GM19324 (cell line): ENCODE measurements around the gene SMAD5.

ENCODE experiments used
- ATAC-seq: cut with Tn5 transposase; IDR thresholded peaks from one replicate; pipeline ENCODE4 v1.9.1; 2021; ENCODE audit warnings: mild to moderate bottlenecking, moderate library complexity; ENCODE audit not compliant: unreplicated experiment, low FRiP score

The SMAD5 gene

DNA sequence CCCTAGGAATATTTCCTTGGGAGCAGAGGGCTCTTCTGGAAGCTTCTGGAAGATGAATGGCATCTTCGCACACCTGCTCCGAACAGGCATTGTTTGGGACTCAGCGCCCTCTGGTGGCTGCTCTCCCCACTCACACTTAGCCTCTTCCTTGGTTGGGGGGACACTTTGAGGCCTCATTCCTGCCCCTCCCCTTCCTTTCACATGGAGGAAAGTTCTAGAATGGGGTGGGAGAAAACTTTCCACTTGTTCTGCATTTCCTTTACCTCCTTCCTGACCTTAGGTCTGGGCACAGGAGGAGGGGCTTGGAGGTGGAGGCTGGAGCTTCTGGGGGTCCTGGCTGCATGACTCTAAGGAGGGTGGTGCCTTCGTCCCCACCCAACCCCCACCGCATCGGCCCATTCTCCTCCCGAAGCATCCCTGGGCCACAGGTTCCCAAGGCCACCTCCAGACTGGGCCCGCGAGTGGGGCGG is 79.6 kb downstream of the SMAD5 start:
- no peak for ATAC-seq

DNA sequence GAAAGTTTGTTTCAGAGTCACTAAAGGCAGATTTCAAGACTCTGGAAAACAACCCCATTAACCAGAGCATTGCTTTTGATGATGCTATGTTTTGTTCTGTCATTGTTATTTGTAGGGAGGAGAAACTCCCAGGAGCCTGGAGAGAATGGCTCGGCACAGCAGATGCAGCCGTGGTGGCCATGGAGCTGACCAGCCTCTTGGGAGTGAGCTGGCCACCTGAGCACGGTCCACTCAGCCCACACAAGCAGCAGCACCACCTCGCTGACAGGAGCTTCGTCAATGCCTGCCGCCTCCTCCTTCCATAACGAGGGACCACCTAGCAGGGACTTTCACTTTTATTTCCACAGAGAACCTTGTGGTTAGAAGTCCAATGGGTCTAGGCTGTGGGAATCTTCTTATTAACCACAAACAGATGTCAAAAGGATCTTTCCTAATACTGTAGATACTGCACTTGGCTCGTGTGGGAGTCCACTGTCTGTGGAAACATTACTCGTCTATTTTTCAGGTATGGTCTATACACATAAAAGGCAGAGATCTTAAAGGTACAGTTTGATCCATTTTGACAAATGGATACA is 81.4 kb downstream of the SMAD5 start:
- no peak for ATAC-seq

DNA sequence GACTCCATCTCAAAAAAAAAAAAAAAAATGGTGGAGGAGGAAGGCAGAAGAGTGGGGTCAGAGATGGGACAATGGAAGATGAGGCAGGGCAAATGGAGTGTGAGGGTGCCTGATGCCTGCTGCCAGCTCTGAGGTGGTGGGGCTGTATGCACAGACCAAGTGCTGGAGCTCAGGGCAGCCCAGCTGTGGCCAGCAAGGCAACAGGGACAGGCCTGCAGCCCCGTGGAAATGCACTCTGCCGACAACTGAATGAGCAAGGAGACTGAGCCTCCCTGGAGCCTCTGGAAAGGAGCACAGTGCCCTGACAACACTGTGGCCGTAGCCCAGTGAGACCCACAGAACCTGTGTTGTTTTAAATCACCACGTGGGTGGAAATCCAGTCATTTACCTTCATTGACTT is 83.2 kb downstream of the SMAD5 start:
- no peak for ATAC-seq

DNA sequence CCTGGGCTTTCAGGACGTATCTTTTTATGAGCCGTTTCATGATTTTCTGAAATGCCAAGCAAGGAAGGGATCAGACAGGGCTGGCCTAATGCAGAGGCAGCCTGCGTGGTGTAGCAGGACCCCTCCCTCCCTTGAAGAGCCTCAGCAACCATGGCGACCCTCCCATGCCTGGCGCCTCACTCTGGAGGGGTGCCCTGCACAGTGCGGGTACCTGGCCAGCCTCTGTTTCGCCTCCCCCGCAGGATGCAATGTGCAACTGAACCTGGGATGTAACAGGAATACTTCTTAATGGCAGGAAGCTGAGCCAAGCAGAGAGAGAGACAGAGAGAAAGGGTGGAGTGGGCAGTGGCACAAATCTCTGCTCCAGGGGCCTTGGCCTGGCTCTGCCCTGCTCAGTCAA is 83.6 kb downstream of the SMAD5 start:
- no peak for ATAC-seq

DNA sequence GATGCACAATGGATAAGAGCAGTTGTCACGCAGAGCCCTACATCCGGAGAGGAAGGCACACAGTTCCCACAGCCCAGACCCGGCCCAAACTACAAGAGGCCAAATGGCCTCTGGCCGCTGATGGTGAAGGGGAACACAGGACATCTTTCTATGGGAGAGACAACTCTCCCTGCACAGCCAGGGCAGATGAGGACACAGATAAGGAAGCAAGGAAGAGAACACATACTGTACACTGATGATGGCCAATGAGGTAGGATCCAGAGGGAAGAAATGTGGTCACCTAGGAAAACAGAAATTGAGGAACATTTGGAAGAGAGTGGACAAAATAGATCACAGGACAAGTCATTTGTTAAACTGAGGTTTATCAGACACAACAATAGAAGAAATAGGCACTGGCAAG is 88.7 kb downstream of the SMAD5 start:
- no peak for ATAC-seq

DNA sequence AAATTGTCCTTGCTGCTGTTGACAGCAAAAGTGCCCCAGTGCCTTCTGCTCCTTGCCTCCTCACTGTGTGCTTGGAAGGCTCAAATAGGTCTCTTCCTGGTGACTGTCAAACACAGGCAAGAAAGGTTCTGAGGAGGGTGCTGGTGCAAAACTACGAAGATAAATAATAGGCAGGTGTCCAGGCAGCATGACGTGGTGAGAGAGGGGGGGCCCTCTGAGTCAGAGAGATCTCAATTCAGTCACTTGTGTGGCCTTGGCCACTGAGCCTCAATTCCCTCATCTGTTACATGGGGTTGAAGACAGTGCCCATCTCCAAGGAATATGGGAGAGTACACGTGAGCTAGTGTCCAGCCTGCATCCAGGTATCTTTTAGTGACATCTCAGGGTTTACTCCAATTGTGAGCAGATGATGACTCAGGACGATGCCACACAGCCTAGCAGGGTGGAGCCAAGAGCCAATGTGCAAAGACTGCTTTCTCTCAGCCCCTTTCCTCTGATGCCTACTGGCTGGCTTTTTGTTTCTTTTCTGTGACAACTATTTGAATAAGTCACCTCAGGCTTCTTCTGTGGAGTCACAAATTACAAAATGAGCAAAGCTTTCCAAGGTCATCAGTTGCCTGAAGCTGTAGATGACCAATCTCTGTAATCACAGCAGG is 90.1 kb downstream of the SMAD5 start:
- no peak for ATAC-seq

DNA sequence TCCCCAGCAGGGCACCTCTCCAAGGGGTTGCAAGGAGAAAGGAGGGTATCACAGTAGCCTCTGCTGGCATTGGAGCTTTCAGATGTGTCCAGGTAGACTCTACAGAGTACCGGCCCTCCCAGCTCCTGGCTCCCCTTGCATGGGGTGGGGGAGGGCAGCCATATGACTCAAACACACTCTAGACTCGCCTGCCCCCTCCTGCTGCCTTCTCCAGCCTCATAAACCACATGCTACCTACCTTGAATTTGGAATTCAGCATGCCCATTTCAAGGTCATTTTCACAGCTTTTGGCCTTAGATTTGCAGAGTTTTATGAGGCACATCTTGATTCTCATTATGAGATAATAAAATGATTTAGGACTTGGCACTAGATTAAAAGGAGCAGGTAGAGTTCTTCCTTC is 93.2 kb downstream of the SMAD5 start:
- ATAC-seq = no peak

DNA sequence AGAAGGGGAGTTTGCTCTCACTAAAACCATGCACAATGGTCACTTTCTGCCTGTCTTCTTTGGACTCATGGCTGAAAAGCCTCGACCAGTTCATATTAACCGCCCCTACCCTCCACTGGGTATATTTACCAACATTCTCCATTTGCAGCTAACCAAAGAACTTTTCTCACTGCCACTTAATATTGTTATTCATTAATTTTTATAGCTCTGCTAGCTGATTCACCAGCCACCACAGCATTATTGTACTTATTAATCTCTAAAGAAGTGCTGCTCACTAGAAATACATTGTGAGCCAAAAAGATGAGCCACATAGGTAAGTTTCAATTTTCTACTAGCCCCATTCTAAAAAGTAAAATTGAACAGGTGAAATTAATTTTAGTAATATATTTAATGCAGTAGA is 93.8 kb downstream of the SMAD5 start:
- ATAC-seq = no peak

DNA sequence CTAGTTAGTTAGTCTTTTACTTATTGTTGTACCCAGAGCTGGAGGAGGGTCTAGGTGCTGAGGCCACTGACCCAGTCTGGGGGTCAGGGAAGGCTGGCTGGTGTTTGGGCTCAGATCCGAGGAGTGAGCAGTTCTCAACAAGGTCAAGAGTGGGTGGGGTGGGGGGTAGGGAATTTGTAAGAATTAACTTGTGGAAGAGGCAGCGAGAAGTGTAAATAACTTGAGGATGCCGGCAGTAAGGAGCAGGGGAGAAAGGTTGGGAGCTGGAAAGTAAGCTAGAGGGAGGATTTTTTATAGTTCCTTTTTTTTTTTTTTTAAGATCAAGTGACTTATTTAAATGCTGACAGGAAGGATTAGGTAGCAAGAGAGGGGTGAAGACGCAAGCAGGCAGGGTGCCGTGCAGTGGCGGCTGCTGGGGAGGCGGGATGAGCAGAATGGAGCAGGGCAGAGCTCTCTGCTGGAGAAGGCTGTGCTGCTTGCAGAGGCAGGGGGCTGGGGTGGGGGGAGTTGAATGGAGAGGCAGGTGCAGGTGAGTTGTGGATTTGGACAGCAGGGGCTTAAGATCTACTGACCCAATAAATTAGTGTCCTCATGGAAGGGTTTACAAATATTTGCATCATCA is 95.6 kb downstream of the SMAD5 start:
- no peak for ATAC-seq

DNA sequence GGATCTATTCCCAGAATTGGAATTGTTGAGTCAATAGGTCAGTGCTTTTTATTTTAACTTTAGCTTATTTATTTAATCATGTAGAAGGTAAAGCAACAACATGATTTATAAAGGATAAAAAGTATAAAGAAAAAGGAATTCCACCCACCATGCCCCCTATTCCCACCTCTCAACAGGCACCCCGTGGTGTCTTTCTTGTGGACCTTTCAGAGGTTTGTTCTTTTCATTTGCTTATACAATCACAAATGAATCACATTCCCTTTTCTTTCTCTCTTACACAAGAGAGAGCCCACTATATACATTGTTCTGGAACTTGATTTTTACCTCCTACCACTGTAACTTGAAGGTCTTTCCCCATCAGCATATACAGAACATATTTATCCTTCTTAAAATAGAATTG is 97.5 kb downstream of the SMAD5 start:
- no peak for ATAC-seq

DNA sequence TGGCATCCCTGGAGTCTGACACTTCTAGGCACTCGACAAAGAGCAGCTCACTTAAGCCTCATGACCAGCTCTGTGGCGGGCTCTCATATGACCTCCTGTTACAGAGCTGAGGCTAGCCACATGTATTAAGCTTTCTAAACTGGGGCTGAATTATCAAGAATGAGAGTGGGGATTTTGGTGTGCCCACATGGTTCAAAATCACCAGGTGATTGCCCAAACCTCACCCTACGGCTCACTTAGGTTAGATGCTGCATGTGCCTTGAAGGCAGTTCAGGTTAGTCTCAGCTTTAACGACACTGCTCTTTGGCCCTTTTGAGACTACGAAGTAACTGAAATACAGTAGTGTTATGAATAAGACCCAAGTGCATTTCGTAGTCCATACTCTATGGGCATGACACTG is 99.7 kb downstream of the SMAD5 start:
- ATAC-seq = no peak
